ENCODE results near the gene C17orf50.

Gene C17orf50

DNA sequence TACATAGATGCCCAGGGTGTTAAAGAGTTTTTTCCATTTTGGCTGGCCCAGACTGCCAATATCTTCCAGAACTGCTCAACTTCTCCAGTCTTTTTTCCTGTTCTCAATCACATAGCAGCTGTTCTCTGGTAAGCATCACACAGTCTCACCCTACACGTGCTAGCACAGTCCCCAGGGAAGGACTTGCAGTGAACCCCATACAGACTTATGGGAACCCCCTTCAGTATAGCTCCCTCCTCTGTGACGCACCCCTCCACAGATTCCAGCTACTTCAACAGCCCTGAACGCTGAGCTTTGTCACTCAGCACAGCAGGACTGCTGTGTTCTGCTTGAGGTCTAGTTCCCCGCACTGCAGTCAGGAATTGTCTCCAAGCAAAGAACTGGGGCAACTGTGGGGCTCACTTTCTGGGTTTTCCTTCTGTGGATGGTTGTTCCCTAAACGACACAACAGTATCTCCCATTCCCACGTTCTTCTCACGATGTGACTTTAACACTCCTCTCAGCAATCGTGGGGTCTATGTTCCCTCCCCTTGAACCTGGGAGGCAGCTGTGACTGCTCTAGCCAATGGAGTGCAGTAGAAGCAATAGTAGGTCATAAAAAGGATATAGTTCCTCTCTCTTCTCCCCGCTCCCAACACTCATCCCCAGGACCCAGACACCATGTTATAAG lies 31.1 kb downstream of the C17orf50 start:
- no peak for DNase-seq

DNA sequence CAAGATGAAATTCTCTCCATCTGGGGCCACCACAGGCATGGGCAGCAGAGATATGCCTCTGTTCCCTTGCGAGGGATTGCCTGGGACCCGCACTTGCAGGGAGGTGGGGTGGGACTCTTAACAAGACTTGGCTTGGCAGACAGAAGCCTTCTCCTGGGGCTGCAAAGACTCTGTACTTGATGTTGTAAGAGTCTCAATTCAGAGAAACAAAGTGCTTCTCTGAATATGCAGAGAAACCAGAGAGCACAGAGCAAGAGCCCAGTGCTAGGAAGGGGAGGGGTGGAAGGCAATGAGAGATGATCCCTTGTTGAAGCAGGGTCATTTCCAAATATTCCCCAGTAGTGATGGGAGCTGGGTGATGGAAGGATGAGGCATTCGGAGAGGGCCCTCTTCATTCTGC lies 32.6 kb downstream of the C17orf50 start:
- no peak for DNase-seq

DNA sequence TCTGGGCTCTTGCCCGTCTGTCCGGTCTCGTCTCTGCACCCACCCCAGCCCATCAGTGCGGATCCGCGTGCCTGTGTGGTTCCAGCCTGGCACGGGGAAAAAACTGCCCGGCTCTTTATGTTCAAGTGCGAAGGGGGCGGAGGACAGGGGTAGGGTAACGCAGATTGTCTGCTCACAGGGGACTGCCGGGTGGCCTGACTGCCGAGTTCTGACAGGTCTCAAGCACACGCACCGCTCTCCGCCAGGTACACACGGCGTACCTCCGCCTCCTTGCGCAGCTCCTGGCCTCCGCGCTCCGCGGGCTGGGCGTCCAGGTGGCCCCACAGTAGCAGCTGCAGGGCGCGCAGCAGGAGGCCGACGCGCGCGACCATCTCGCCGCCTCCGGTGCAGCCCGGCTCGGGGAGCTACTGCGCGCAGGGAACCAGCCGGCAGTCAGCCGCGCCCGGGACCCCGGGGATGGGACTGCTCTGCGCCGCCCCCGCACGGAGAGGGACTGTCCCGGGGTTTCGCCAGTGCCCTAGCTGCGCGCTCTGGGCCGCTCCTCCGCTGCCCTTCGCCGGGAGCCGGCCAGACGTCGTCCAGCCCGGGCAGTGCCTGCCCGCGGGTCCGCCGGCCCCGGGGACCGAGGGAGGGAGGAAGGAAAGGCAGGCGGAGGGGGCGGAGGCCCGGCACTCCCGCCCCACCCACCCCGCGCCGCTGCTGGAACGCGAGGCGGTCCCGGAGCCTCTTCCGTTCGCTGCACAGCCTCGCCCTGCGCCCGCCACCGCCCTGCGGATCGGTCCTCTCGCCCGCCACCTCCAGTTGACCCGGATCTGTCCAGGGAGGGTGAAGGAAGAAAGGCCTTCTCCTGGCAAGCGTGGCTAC lies 34.6 kb downstream of the C17orf50 start, which contains the start of gene MMP28:
Gene MMP28 (minus strand): TSS at position 635 of the 864 bp plus-strand sequence. CDS start 264 bp downstream, at position 371.
- DNase-seq: no peak

DNA sequence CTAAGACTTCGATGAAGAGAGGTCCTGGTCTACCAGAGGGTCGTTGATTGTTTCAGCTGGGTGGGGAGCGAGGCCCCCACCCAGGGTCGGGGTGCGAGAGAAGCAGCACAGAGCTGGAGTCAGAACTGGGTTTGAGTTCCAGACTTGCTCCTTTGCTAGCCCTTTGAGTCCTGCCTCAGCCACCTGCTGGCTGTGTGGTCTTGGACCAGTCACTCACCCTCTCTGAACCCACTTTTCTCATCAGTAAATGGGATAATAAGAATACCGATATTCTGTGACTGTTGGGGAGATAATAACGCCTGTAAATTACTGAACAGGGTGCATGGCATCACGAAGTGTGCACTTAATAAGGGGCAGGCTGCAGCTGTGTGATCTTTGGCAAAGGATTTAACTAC lies 35.2 kb downstream of the C17orf50 start:
- DNase-seq: no peak

DNA sequence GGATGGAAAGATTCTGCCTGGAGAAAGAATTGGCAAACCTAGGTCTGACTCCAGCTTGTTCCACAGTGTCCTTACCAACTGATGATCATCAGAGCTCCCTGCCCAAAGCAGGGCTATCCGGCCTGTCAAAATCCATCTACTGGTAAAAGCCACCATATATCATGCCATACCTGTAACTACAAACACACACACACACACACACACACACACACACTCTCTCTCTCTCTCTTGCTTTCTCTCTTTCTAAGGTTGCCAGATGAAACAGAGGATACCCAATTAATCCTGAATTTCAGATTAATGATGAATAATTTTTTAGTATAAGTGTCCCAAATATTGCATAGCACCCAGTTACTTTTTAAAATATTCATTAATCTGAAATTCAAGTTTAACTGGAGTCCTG lies 36.3 kb downstream of the C17orf50 start:
- no peak for DNase-seq

DNA sequence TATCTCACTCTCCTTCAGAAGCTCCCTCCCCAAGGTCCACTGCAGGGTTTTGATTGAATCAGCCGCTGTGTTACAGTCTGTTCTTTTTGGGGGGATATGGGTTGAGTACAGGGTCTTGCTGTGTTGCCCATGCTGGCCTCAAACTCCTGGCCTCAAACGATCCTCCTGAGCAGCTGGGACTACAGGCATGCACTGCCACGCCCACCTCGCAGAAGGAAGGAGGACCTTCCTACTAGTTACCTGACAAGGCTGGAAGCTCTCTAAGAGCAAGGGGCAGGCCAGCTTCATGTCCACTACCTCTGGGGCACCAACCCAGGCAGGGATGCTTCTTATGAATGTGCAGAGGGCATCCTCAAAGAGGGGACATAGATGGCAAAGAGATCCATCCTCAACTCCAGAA lies 36.7 kb downstream of the C17orf50 start:
- no peak for DNase-seq

DNA sequence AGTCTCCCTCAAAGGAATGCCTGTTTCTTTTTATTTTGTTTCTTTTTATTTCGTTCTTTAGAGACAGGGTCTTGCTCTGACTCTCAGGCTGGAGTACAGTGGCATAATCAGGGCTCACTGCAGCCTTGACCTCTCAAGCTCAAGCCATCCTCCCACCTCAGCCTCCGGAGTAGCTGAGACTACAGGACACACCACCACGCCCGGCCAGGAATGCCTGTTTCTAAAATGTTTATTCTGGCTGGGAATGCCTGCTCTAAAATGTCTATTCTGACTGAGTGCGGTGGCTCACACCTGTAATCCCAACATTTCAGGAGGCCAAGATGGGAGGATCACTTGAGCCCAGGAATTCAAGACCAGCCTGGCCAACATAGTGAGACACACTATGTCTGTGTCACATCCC lies 37.2 kb downstream of the C17orf50 start:
- DNase-seq: no peak

DNA sequence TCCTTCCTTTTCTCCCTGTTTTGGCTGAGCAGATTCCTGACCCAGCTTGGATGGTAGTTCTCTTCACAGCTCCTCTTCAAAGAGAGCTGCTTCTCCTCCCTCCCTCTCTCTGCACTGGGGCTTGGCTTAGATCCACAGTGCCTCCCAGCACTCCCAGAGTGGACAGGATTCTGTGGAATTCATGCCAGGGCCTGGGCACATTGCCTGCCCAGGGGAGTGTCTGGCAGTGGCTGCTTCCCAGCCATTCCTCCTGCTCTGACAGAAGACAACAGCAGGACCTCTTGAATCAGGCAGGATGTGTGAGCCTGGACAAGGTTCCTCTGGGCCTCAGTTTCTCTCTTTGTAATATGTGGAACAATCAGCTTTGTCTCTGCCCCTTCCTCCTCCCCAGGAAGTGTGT lies 39.3 kb downstream of the C17orf50 start:
- peak; percentile 68 for DNase-seq

DNA sequence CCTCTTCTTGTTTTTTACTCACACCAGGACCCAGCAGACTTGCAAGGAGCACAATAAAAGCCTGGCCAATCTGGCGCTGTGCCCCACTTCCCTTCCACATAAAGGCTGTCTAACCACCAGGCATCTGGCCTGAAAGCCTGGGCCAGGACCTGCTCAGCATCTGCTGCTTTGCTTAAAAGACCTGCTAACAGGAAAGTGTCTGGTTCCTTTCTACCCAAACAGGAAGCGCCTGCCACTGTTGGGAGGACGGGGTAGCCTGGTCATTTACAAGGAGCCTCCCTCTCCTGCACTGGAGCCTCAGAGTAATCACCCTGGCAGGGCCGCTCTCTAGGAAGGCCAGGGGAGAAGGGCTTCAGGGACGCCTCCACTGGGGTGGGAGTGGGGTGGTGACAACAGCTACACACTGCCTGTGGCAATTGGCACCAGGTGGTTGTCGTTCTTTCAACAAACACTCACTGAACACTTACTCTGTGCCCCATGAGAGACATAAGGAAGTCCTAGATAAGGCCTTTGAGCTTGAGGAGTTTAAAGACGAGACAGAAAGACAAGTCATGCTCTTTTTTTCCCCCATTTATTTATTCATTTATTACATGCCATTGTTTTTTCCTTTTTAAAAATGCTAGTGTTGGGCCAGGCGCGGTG lies 41.0 kb downstream of the C17orf50 start:
- DNase-seq: peak; percentile 73

DNA sequence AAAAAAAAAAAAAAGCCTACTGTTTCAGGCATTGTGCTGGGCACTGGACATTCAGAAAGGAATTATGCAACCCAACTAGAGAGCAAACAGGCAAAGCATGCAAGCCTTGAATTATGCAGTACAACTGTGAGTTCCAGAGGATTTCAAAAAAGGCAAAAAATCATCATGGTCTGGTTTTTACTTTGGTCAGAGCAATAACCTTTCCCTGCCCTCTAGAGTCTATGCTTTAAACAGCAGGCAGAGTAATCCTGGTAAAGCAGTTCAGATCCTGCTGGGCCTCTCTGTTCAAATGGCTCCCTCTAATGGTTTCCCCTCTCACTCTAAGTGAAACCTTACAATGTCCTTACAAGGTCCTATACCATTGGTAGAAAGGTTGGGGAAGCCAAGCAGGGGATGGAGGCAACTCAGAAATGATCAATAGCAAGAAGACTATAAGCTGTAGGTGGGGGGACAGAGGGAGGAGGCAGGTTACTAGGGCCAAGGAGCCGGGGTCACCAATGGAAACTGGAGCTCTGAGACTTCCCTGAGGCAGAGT lies 44.0 kb downstream of the C17orf50 start:
- peak; percentile 62 for DNase-seq

DNA sequence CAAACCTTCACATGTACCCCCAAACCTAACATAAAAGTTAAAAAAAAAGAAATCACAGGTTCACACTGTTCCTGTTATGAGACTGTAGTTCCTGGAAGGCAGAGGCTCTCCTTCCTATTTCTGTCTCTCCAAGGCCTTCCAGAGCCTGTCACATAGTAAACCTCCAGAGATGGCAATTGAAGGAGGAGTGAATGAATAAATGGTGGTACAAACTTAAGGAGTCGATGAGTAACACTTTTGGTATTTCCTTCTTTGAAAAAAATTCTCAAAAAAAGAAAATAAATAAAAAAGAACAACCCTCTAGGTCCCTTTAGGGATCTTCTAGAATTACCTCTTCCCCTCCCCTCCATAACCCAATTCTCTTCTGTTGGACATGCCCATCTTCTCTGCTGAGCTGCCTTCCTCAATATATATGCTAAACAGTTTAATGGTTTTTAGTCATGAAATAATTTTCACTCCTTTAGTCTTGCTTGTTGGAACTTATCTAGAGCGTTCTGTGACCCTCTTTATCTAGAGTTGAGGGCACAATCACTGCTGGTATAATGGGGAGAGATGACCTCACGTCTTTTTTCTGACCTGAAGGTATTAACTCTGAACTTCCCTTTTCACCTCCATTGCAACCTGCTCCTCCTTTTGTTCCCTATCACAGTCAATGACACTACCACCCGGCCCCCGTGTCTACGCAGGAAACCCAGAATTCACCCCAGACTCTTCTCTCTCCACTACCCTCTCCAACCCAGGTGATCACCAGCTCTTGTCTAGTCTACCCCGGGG lies 46.9 kb downstream of the C17orf50 start:
- no peak for DNase-seq

DNA sequence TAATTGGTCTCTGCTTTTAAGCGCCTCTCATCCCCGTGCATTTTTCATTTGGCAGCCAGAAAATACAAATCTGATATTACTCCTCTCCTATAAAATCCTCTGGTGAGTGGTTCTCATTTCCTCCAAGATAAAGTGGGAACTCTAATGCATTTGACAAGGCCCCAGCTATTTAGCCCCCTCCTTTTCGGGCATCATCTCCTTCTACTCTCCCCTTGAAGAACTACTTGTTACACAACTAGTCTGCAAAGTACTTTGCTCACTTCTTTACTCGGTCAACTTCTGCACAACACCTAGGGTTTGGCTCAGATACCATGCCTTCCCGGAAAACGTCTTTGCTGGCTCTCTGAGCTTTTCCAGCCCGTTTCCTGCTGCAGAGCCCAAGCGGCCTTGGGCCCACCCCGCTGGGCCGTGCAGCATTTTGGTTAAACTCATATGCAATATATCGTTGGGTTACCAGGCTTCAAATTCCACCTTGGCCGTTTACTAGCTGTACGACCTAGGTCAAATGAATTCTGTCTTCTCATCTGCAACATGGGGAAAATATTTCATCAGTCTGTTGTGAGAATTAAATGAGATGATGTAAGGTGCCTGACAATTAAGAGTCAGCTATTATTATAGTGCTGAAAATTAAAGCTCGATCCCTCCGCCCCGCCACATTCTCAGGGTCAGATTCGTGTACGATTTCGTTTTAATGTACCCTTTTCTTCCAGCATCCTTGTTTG lies 47.7 kb downstream of the C17orf50 start:
- no peak for DNase-seq

DNA sequence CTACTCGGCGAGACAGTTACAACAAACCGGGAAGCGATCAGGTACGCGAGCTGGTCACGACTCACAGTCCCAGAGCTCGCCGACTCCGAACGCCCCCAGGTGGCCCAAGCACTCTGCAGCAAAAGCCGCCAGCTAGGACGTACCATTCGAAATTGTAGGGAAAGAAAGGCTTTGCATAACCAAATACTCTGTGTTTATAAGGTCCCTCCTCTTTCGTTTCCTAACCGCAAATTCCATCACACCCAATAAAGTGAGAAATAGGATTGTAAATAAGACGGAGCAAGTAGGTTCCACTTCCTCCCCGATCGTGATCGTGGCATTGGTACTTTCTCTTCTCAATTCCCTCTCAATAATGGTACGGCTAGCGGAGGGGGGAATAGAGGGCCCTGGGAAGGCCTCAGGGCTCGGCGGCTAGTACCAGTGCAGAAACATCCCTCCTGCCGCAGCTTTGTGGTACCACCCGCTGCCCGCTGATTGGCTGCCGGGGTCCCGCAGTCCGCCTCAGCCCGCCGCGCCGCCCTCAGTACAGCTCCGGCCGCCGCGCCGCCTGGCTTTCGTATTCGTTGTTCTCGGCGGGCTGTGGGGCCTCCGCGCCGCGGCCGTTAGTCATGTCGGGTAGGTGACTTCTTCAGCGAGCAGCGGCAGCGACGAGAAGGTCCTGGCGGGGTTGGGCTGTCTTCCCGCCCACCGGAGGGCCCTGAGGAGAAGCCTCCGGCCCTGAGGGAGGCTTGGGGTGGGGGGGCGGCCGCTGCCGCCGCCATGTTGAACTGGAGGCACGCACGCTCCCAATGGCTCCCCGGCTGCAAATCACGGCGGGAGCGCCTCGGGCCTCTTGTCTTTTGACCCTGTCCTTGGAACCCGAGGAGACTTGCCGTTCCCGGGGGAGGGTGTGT lies 48.5 kb downstream of the C17orf50 start, which contains the start of gene TAF15:
Gene TAF15 (plus strand): TSS at position 523 of the 893 bp plus-strand sequence. CDS start 86 bp downstream, at position 609.
- DNase-seq: peak; percentile 97

DNA sequence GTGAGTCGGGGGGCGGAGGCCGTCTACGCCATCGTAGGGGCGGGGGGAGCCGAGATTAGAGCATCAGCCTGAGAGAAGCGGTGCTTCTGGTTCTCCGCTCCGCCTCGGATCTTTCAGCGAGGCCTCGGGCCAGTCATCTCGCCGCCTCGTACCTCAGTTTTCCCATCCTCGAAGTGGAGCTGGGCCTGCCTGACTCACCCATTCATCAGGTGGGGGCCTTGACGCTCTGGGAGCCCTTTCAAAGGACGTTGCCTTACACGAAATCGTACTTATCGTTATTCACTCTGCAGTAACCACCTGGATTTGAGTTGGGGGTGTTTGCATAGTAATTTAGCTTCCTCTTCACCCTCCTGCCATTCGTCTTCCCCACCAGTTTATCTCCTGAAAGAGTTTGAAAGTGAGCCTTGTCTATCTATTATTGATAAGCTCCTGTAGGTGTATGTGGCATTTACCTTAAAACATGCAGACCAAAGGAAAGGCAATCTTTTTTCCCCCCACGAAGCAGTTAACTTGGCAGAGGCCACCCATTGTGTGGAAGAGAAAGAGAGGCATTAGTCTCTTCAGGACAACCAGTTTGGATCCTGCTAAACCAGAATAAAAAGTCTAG lies 49.3 kb downstream of the C17orf50 start:
- DNase-seq: peak; percentile 14

DNA sequence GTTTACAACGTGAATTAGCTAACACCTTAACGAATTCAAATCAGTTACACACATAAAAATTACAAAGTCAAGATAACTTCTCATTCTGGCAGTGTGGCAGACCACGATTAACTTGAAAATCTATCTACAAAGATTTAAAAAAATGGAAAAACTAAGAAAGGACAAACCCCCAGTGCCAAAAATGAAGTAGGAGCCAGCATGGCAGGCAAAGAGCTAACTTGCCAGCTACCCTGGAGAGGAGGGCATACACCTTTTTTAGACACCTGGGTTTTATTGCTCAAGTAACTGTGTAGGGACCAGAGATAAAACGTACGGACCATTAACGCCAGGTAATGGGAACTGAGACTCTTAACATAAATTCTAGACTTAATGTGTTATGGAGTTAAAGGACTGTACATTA lies 51.1 kb downstream of the C17orf50 start:
- no peak for DNase-seq

DNA sequence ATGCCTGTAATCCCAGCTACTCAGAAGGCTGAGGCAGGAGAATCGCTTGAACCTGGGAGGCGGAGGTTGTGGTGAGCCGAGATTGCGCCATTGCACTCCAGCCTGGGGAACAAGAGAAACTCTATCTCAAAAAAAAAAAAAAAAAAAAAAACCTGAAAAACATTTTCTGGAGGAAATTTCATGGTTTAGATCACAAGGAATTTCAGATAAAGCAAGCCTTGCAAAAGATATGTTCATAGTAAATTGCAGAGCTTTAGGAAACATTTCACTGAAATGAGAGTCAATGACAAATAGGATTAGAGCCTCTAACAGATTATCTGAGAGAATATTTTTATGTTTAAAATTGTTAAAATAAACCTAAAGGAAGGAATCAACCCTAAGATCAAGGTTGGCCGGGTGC lies 51.8 kb downstream of the C17orf50 start:
- DNase-seq: no peak

Measured in NCI-H2029 (cell line).